Lung (tissue), 12 donors: Measurements from ENCODE around the gene EBPL. TPM values are rescaled to one million over a fixed set of nuclear protein-coding genes. Genes with fewer than 3 reads are reported as not detected.

Source experiments
- ATAC-seq: fragments of 200-7000 bp; cut with Tn5 transposase; one replicate; pipeline ENCODE4 v1.9.1; 2020; ENCODE audit warnings: moderate number of reproducible peaks; ENCODE audit not compliant: insufficient read depth, low FRiP score
- DNase-seq, 3 donors: peaks; one replicate each; pipeline ENCODE4 v3.0.0-alpha.2; 2013 to 2017
- H3K27ac ChIP-seq, 2 donors: one replicate each; pipeline ENCODE4 v1.5.1; 2013; ENCODE audit warnings: mild to moderate bottlenecking in 2 of 2, moderate library complexity in 2 of 2, control low read depth in 1 of 2, inconsistent platforms in 1 of 2, low read depth in 1 of 2, low read length in 1 of 2
- H3K27me3 ChIP-seq, 3 donors: one replicate each; pipeline ENCODE4 v1.5.1; 2013; ENCODE audit warnings: low read length in 2 of 3; ENCODE audit not compliant: control insufficient read depth in 3 of 3, insufficient read depth in 3 of 3
- H3K36me3 ChIP-seq, 4 donors: one replicate each; pipeline ENCODE4 v1.5.1; 2013; ENCODE audit warnings: low read length in 4 of 4, mild to moderate bottlenecking in 1 of 4, moderate library complexity in 1 of 4; ENCODE audit not compliant: control insufficient read depth in 4 of 4, insufficient read depth in 4 of 4
- H3K4me1 ChIP-seq, 5 donors: one replicate each; pipeline ENCODE4 v1.5.1; 2013; ENCODE audit warnings: low read length in 5 of 5, mild to moderate bottlenecking in 2 of 5, moderate library complexity in 1 of 5; ENCODE audit not compliant: control insufficient read depth in 5 of 5, insufficient read depth in 5 of 5
- H3K4me3 ChIP-seq: one replicate; pipeline ENCODE4 v1.5.1; 2013; ENCODE audit warnings: mild to moderate bottlenecking, control low read depth, moderate library complexity
- H3K9ac ChIP-seq, 2 donors: one replicate each; pipeline ENCODE4 v1.5.1; 2013; ENCODE audit warnings: low read length in 2 of 2, control low read depth in 1 of 2; ENCODE audit not compliant: insufficient read depth in 1 of 2
- H3K9me3 ChIP-seq, 4 donors: one replicate each; pipeline ENCODE4 v1.5.1; 2013; ENCODE audit warnings: low read length in 3 of 4, mild to moderate bottlenecking in 1 of 4, moderate library complexity in 1 of 4; ENCODE audit not compliant: control insufficient read depth in 4 of 4, insufficient read depth in 3 of 4
- CTCF ChIP-seq: IDR thresholded peaks from 2 replicates; pipeline ENCODE4 v1.5.1; 2012; ENCODE audit warnings: mild to moderate bottlenecking; ENCODE audit errors: control extremely low read depth, extremely low read depth
- WGBS, 2 donors: extraction: QIAGEN DNeasy Blood & Tissue Kit; methylation state at CpG; one replicate each; pipeline ENCODE4 v1.1.7; 2013; 5-methylcytosine and 5-hydroxymethylcytosine counted together
- polyA plus RNA-seq, 2 donors: library from polyadenylated mRNA; stranded (reverse); fragments of 200-250 nt; gene quantifications; one replicate each; pipeline ENCODE4 v1.2.1, GENCODE V29; 2013
- total RNA-seq, 2 donors: library from RNA; depleted of rRNA in 1 of 2; stranded (reverse); fragments of >200 nt in 1 of 2; gene quantifications; one replicate each; pipeline ENCODE4 v1.2.1, GENCODE V29; 2014 to 2021
- donor health status: control.
- donor health status: control.
- donor health status: Bipolar disorder and iron deficiency.
- donor health status: healthy.
- donor health status: DM: yes; HTN: yes; CAD: no.

Gene EBPL
- total and polyA plus RNA-seq, 4 donors = 60.5 to 92.7 (median 70.1) TPM

- Histone ChIP-seq H3K9me3 (no peaks in the 10 kb centered on the region), H3K4me3 (no peak overlapping the region), H3K4me1 (peaks cover 0 to 21% (median 4%) of the 10 kb centered on the region in 5 donors), H3K27me3 (no peaks in the 10 kb centered on the region), H3K36me3 (no peaks in the 10 kb centered on the region), H3K27ac (peak overlapping the region in 1 of 2 donors; percentile 63), H3K9ac (no peak overlapping the region)
- DNase-seq = no peak
- WGBS, 2 donors = 52 to 70% methylated on average over 4 of the region's 4 CpGs
- TF ChIP-seq CTCF = no peak
- ATAC-seq = no peak
These were observed 61.3 kb downstream of the EBPL start for GRCh38 chr13:49629947-49630346.

- H3K4me3 ChIP-seq = no peak overlapping the region
- H3K36me3 ChIP-seq = no peaks in the 10 kb centered on the region
- H3K4me1 ChIP-seq = peaks cover 0 to 24% (median 4%) of the 10 kb centered on the region in 5 donors
- peak overlapping the region in 1 of 2 donors; percentile 63 for H3K27ac ChIP-seq
- H3K9ac ChIP-seq = no peak overlapping the region
- no peak for ATAC-seq
- WGBS, 2 donors = 55 to 65% methylated on average over 8 of the region's 8 CpGs
- TF ChIP-seq CTCF = no peak
- no peak for DNase-seq
- H3K27me3 ChIP-seq = no peaks in the 10 kb centered on the region
- H3K9me3 ChIP-seq = peaks cover 0 to 2% (median 0%) of the 10 kb centered on the region in 4 donors
These were observed 61.9 kb downstream of the EBPL start for GRCh38 chr13:49629196-49629938.

GRCh38 chr13:49627831-49628652 is 63.2 kb downstream of the EBPL start, which contains the start of gene ARL11:
Gene ARL11, plus strand, starts transcription at chr13:49628507. Its CDS starts 1,941 bp downstream, at chr13:49630448.
- DNase-seq (peak in 1 of 3 donors; percentile 34), ATAC-seq (peak; percentile 84)
- H3K4me1 ChIP-seq = peaks cover 0 to 24% (median 4%) of the 10 kb centered on the region in 5 donors
- H3K27ac ChIP-seq = peak within 1 kb of the TSS in 1 of 2 donors; percentile 32
- 39 to 46% methylated on average over 17 of the region's 17 CpGs for WGBS, 2 donors
- H3K9ac ChIP-seq = peak within 1 kb of the TSS in 1 of 2 donors; percentile 28
- no peak within 1 kb of the TSS for H3K4me3 ChIP-seq
- no peaks in the 10 kb centered on the region for H3K27me3 ChIP-seq
- H3K36me3 ChIP-seq = no peaks in the 10 kb centered on the region
- peaks cover 0 to 2% (median 0%) of the 10 kb centered on the region in 4 donors for H3K9me3 ChIP-seq
- TF ChIP-seq CTCF = no peak
